Liver (tissue), 9 donors: ENCODE data around the gene SERP2. TPM values are rescaled to one million over a fixed set of nuclear protein-coding genes. Genes with fewer than 3 reads are reported as not detected.

Source experiments
- DNase-seq: peaks from one replicate; pipeline ENCODE4 v3.0.0-alpha.2; 2017; ENCODE audit warnings: low spot score
- H3K27ac ChIP-seq, 2 donors: one replicate each; pipeline ENCODE4 v1.7.0; 2013; ENCODE audit warnings: inconsistent platforms in 2 of 2, low read length in 2 of 2, control low read depth in 1 of 2, low read depth in 1 of 2, mild to moderate bottlenecking in 1 of 2
- H3K27me3 ChIP-seq, 4 donors: one replicate each; pipeline versions ENCODE4 v1.6.1 to v1.7.0; 2013; ENCODE audit warnings: low read length in 3 of 4, inconsistent platforms in 1 of 4, mild to moderate bottlenecking in 1 of 4, moderate library complexity in 1 of 4; ENCODE audit not compliant: control insufficient read depth in 4 of 4, insufficient read depth in 4 of 4
- H3K36me3 ChIP-seq, 4 donors: one replicate each; pipeline versions ENCODE4 v1.6.1 to v1.7.0; 2013; ENCODE audit warnings: low read length in 3 of 4, mild to moderate bottlenecking in 3 of 4, low read depth in 1 of 4, moderate library complexity in 1 of 4; ENCODE audit not compliant: control insufficient read depth in 4 of 4, insufficient read depth in 3 of 4
- H3K4me1 ChIP-seq, 4 donors: one replicate each; pipeline versions ENCODE4 v1.6.1 to v1.7.0; 2013; ENCODE audit warnings: low read length in 3 of 4, mild to moderate bottlenecking in 3 of 4, moderate library complexity in 1 of 4; ENCODE audit not compliant: control insufficient read depth in 4 of 4, insufficient read depth in 4 of 4
- H3K4me3 ChIP-seq, 3 donors: one replicate each; pipeline versions ENCODE4 v1.6.1 to v1.7.0; 2013; ENCODE audit warnings: low read length in 3 of 3, control low read depth in 1 of 3, low read depth in 1 of 3, mild to moderate bottlenecking in 1 of 3
- H3K9ac ChIP-seq, 2 donors: one replicate each; pipeline ENCODE4 v1.7.0; 2013; ENCODE audit warnings: low read length in 2 of 2, mild to moderate bottlenecking in 2 of 2, moderate library complexity in 2 of 2, control low read depth in 1 of 2, low read depth in 1 of 2
- H3K9me3 ChIP-seq, 4 donors: one replicate each; pipeline versions ENCODE4 v1.6.1 to v1.7.0; 2013; ENCODE audit warnings: low read length in 3 of 4; ENCODE audit not compliant: control insufficient read depth in 4 of 4
- CTCF ChIP-seq: fragments of 150-350 bp; IDR thresholded peaks from 2 replicates; pipeline ENCODE4 v1.5.1; 2017; ENCODE audit warnings: improper control_type of control experiment, low read depth, low read length; ENCODE audit not compliant: missing input control
- HNF4G ChIP-seq: IDR thresholded peaks from 2 replicates; pipeline ENCODE4 v1.6.1; 2016; ENCODE audit warnings: antibody characterized with exemption
- JUND ChIP-seq, 2 donors: IDR thresholded peaks; 2 replicates each; pipeline ENCODE4 v1.6.1; 2016; ENCODE audit warnings: antibody characterized with exemption in 2 of 2
- NR2F2 ChIP-seq: IDR thresholded peaks from 2 replicates; pipeline ENCODE4 v1.6.1; 2016; ENCODE audit warnings: antibody characterized with exemption
- RAD21 ChIP-seq, 2 donors: IDR thresholded peaks; 2 replicates each; pipeline ENCODE4 v1.6.1; 2016; ENCODE audit warnings: antibody characterized with exemption in 2 of 2, mild to moderate bottlenecking in 2 of 2
- RXRA ChIP-seq, 2 donors: IDR thresholded peaks; 2 replicates each; pipeline ENCODE4 v1.6.1; 2017 to 2018; ENCODE audit warnings: antibody characterized with exemption in 2 of 2, mild to moderate bottlenecking in 1 of 2
- ZBTB33 ChIP-seq: IDR thresholded peaks from 2 replicates; pipeline ENCODE4 v1.6.1; 2016; ENCODE audit warnings: antibody characterized with exemption
- WGBS: extraction: QIAGEN DNeasy Blood & Tissue Kit; methylation state at CpG from one replicate; pipeline ENCODE4 v1.1.7; 2013; 5-methylcytosine and 5-hydroxymethylcytosine counted together
- polyA plus RNA-seq, 2 donors: library from polyadenylated mRNA; stranded (reverse) in 1 of 2; unstranded in 1 of 2; fragments of 200-250 nt in 1 of 2; fragments of >200 nt in 1 of 2; fragmentation: Nextera tagmentation in 1 of 2; extraction: Ambion mirVana in 1 of 2; gene quantifications; one replicate each; pipeline versions ENCODE4 v1.2.1 to v1.2.3, GENCODE V29; 2013 to 2015
- total RNA-seq, 2 donors: library from RNA; depleted of rRNA; stranded (reverse); fragments of >200 nt; gene quantifications; one replicate each; pipeline ENCODE4 v1.2.3, GENCODE V29; 2014
- donor health status: healthy.
- donor health status: healthy.
- donor health status: healthy.
- donor health status: healthy.
- donor health status: healthy.

The SERP2 gene
- total and polyA plus RNA-seq, 4 donors: 2.0 to 4.6 (median 3.6) TPM

DNA sequence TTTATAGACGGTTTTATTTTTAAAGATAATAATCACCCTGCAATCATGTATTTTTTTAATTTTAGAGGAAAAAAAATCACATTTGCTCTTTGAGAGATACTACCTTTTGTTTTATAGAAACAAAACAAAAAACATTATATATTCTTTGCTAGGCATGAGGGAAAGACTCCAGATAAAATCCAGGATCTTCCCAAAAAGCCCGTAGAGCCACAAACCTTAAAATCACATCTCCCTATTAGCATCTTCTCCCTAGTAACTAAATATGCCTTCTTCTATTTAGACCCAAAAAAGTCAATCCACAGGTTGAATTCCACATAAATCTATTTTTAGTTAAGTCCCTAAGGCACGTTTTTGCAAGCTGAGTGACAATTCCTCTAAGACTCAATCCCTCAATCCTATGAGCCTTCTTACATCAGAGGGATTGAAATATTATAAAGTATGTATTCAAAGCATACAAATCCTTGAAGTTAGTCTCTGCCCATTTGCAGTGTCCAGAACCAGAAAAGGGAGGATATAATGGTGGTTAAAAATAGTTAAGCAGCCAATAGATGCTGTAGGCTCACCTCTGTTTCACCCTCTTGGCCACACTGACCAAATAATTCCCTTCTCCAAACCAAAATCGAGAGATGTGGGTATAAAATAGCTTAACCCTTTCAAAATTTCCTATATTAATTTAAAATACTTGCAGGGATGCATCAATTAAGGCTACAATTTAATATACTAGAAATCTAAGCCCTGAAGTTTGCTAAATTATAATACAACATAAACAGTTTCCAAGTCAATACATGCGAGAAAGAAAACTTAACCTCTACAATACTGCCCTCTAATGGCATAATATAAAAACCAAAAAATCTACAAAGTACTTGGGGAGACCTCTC, 64.0 kb downstream of the SERP2 start:
- Histone ChIP-seq H3K36me3 (peaks cover 7 to 10% (median 9%) of the 10 kb centered on the region in 4 donors), H3K27ac (peak overlapping the region; percentile 78 to 91), H3K4me1 (peaks cover 3 to 19% (median 15%) of the 10 kb centered on the region in 4 donors), H3K9me3 (no peaks in the 10 kb centered on the region), H3K27me3 (no peaks in the 10 kb centered on the region), H3K4me3 (peak overlapping the region; percentile 35 to 79 (median 38)), H3K9ac (peak overlapping the region; percentile 57 to 68)
- TF ChIP-seq NR2F2: no peak
- TF ChIP-seq RXRA (IDR thresholded peaks at IDR 0.05): peak in 1 of 2 donors; percentile 15
- TF ChIP-seq HNF4G: no peak
- peak; percentile 47 for TF ChIP-seq CTCF
- TF ChIP-seq RAD21 (IDR thresholded peaks at IDR 0.05): peak; percentile 85 to 89
- WGBS: 5% methylated on average over 5 of the region's 5 CpGs
- no peak for DNase-seq

GRCh38 chr13:44438234-44438579, 64.6 kb downstream of the SERP2 start:
- DNase-seq: no peak
- Histone ChIP-seq H3K9me3 (no peaks in the 10 kb centered on the region), H3K4me3 (no peak overlapping the region), H3K27me3 (no peaks in the 10 kb centered on the region), H3K36me3 (peaks cover 4 to 9% (median 8%) of the 10 kb centered on the region in 4 donors), H3K4me1 (peaks cover 3 to 19% (median 15%) of the 10 kb centered on the region in 4 donors), H3K27ac (no peak overlapping the region), H3K9ac (no peak overlapping the region)
- 11% methylated on average over 3 of the region's 3 CpGs for WGBS
- no peak for TF ChIP-seq CTCF
- TF ChIP-seq RAD21 (IDR thresholded peaks at IDR 0.05): peak in 1 of 2 donors; percentile 3

- 78% methylated on average over 4 of the region's 4 CpGs for WGBS
These were observed 65.9 kb downstream of the SERP2 start for GRCh38 chr13:44439452-44440024.

More at GRCh38 chr13:44439452-44440024, 65.9 kb downstream of the SERP2 start:
- peaks cover under 1 to 9% (median 7%) of the 10 kb centered on the region in 4 donors for H3K4me1 ChIP-seq
- no peak overlapping the region for H3K9ac ChIP-seq
- no peak overlapping the region for H3K4me3 ChIP-seq
- H3K9me3 ChIP-seq: no peaks in the 10 kb centered on the region
- no peak for TF ChIP-seq JUND (IDR thresholded peaks at IDR 0.05)
- TF ChIP-seq ZBTB33: no peak
- TF ChIP-seq NR2F2: no peak
- TF ChIP-seq RXRA (IDR thresholded peaks at IDR 0.05): no peak
- H3K36me3 ChIP-seq: peaks cover 0 to under 1% (median 0%) of the 10 kb centered on the region in 4 donors
- H3K27ac ChIP-seq: no peak overlapping the region
- H3K27me3 ChIP-seq: no peaks in the 10 kb centered on the region
- DNase-seq: no peak
